ENCODE results near the gene GLIS1. TPM values are rescaled to one million over a fixed set of nuclear protein-coding genes. Genes with fewer than 3 reads are reported as not detected.

Gene GLIS1
- total RNA-seq, 1 experiment from 2014 or later, result 0.28 TPM

DNA sequence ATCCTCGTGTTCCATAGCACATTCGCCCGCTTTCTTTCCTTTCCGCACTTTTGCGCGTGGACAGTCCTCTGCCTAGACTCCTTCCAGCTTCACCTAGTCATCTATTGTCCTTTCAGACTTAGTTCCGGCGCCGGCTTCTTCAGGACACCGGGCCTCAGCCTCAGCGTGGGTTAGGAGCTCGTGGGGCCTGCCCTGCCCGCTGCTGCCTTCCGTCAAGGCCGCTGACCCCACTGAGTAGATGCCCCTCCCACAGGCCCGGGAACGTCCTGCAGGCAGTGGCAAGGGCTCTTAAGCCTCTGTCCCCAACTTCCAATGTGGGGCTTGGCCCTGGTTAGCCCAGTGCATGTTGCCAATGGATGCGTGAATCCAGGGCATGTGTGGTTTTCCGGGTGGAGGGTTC lies 268.4 kb downstream of the GLIS1 start:
- Histone ChIP-seq H3K9ac (ENCODE audit: extremely low read depth, insufficient read length, low read length) (no peak overlapping the region), H4K20me1 (ENCODE audit: control insufficient read depth, insufficient read depth, insufficient read length) (no peaks in the 10 kb centered on the region), H3K27me3 (ENCODE audit: insufficient read depth, low read length) (no peaks in the 10 kb centered on the region; the same call in 1 of the 2 replicates), H3K4me1 (ENCODE audit: insufficient read depth, low read length) (peaks cover 2% of the 10 kb centered on the region; the same call in 1 of the 2 replicates), H4K91ac (ENCODE audit: insufficient read length, low read depth, low read length) (no peak overlapping the region), H3K14ac (ENCODE audit: insufficient read depth, low read length) (no peak overlapping the region), H2BK5ac (ENCODE audit: insufficient read length, low read length) (no peak overlapping the region), H2BK12ac (ENCODE audit: insufficient read length, low read depth, low read length) (no peak overlapping the region), H2BK20ac (ENCODE audit: low read depth, low read length, poor library complexity, severe bottlenecking) (no peak overlapping the region), H2AFZ (ENCODE audit: low read length) (no peak overlapping the region), H3K79me2 (ENCODE audit: insufficient read depth, low read length) (no peaks in the 10 kb centered on the region), H3K4ac (ENCODE audit: low read depth, low read length) (no peak overlapping the region), H3T11ph (ENCODE audit: low read length) (no peak overlapping the region), H3K4me2 (ENCODE audit: insufficient read depth, insufficient read length, low read length) (no peak overlapping the region), H3K56ac (ENCODE audit: insufficient read length, low read depth, low read length) (no peak overlapping the region), H3K18ac (ENCODE audit: insufficient read length, low read depth, low read length) (no peak overlapping the region), H3K79me1 (ENCODE audit: insufficient read depth, low read depth, low read length, poor library complexity, severe bottlenecking) (no peaks in the 10 kb centered on the region), H3K9me3 (ENCODE audit: control insufficient read depth, low read depth, low read length) (no peaks in the 10 kb centered on the region), H2BK120ac (ENCODE audit: low read depth, low read length, poor library complexity, severe bottlenecking) (no peak overlapping the region), H4K5ac (ENCODE audit: insufficient read length, low read depth, low read length) (no peak overlapping the region), H3K23me2 (ENCODE audit: insufficient read length, low read depth, low read length, poor library complexity, severe bottlenecking) (no peaks in the 10 kb centered on the region), H2BK15ac (ENCODE audit: low read depth, low read length) (no peak overlapping the region), H2AK5ac (ENCODE audit: insufficient read length, low read length) (no peak overlapping the region), H3K23ac (ENCODE audit: insufficient read length, low read depth, low read length) (no peak overlapping the region), H4K8ac (replicated peaks; ENCODE audit: insufficient read length, low read depth, low read length) (no peak overlapping the region), H3K27ac (ENCODE audit: insufficient read length, low read depth, low read length) (no peak overlapping the region)
- peaks cover 18% of the 10 kb centered on the region for H3K27me3 Mint-ChIP-seq (ENCODE audit: low read depth)
- DNase-seq, result no peak
- H3K27ac Mint-ChIP-seq, result no peak overlapping the region
- H3K4me3 Mint-ChIP-seq, result peak overlapping the region; percentile 10 to 49; a peak in 1 of 5 replicates
- no CpG with 5 or more reads among the region's 19 CpGs for WGBS (ENCODE audit: extremely low coverage, insufficient read length, low lambda C conversion rate)
- peaks cover 8 to 16% of the 10 kb centered on the region in 2 experiments for H3K4me1 Mint-ChIP-seq
- TF ChIP-seq CTCF (conservative IDR thresholded peaks at IDR 0.05), result no peak
- H3K9me3 Mint-ChIP-seq, result peaks cover 3 to 6% of the 10 kb centered on the region in 2 experiments; a peak in 2 of 5 replicates
- peaks cover 0 to 4% (median 0%) of the 10 kb centered on the region in 3 experiments; a peak in 1 of 7 replicates for H3K36me3 Mint-ChIP-seq (ENCODE audit: insufficient read depth in 1 of 3, low read depth in 3 of 3)
